Testis (tissue), 2 donors: Measurements from ENCODE around the gene TRIO.

Source experiments
- POLR2A ChIP-seq: fragments of 450-650 bp; IDR thresholded peaks from one replicate; pipeline ENCODE4 v1.6.1; 2017; ENCODE audit warnings: antibody characterized with exemption, mild to moderate bottlenecking, moderate library complexity
- TF ChIP-seq, protein P1 (sequence below), 3 experiments: fragments of 450-650 bp in 2 of 3; fragments of 200-600 bp in 1 of 3; sonication (generic) in 1 of 3; IDR thresholded peaks; one replicate each; pipeline ENCODE4 v1.5.1; 2016 to 2019; ENCODE audit warnings: antibody characterized with exemption in 3 of 3, mild to moderate bottlenecking in 2 of 3, moderate library complexity in 1 of 3

- no peak for TF ChIP-seq POLR2A
- TF ChIP-seq, protein P1, sequence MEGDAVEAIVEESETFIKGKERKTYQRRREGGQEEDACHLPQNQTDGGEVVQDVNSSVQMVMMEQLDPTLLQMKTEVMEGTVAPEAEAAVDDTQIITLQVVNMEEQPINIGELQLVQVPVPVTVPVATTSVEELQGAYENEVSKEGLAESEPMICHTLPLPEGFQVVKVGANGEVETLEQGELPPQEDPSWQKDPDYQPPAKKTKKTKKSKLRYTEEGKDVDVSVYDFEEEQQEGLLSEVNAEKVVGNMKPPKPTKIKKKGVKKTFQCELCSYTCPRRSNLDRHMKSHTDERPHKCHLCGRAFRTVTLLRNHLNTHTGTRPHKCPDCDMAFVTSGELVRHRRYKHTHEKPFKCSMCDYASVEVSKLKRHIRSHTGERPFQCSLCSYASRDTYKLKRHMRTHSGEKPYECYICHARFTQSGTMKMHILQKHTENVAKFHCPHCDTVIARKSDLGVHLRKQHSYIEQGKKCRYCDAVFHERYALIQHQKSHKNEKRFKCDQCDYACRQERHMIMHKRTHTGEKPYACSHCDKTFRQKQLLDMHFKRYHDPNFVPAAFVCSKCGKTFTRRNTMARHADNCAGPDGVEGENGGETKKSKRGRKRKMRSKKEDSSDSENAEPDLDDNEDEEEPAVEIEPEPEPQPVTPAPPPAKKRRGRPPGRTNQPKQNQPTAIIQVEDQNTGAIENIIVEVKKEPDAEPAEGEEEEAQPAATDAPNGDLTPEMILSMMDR (IDR thresholded peaks at IDR 0.05), result no peak
These were observed 254.6 kb downstream of the TRIO start for GRCh38 chr5:14397717-14398116.
